Stomach smooth muscle (tissue), 2 donors: ENCODE measurements around the gene MINK1.
A peak's percentile ranks its signal among the peaks of the same experiment; 100 is the strongest.

Experiments
- H3K27ac ChIP-seq: one replicate; pipeline ENCODE4 v1.7.0; 2013; ENCODE audit warnings: mild to moderate bottlenecking, low read length, inconsistent platforms
- H3K27me3 ChIP-seq, 2 donors: one replicate each; pipeline ENCODE4 v1.7.0; 2013; ENCODE audit warnings: low read length in 2 of 2; ENCODE audit not compliant: insufficient read depth in 2 of 2, control insufficient read depth in 1 of 2
- H3K36me3 ChIP-seq, 2 donors: one replicate each; pipeline ENCODE4 v1.7.0; 2013; ENCODE audit warnings: low read length in 2 of 2; ENCODE audit not compliant: control insufficient read depth in 2 of 2, insufficient read depth in 2 of 2
- H3K4me1 ChIP-seq: one replicate; pipeline ENCODE4 v1.7.0; 2013; ENCODE audit warnings: low read length; ENCODE audit not compliant: control insufficient read depth, insufficient read depth
- H3K4me3 ChIP-seq, 2 donors: one replicate each; pipeline ENCODE4 v1.7.0; 2013; ENCODE audit warnings: low read length in 2 of 2
- H3K9ac ChIP-seq, 2 donors: one replicate each; pipeline ENCODE4 v1.7.0; 2013; ENCODE audit warnings: low read length in 2 of 2, mild to moderate bottlenecking in 1 of 2
- H3K9me3 ChIP-seq, 2 donors: one replicate each; pipeline ENCODE4 v1.7.0; 2013; ENCODE audit warnings: low read length in 2 of 2; ENCODE audit not compliant: control insufficient read depth in 2 of 2
- donor health status: healthy.
- donor health status: Pancreatic carcinoma.

MINK1 gene

DNA sequence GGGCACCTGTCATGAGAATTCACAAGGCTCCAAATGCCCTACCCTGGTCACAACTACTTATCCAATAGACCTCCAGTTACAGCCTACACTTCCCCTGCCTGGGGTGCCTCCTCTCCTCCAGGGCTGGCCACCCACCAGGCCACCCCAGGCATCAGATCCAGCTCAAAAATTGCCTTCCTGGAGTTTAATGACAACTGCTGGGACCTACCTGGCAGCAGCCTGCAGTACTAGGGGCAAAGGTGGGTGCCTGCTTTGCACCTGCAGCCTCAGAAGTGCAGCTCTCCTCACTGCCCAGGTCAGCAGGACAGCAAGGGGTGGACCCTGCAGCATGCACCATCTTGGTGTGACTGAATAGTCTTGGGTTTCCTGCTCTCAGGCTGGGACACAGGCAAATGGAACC lies 102.5 kb downstream of the MINK1 start:
- no peak overlapping the region for H3K9ac ChIP-seq
- H3K9me3 ChIP-seq, result no peaks in the 10 kb centered on the region
- no peak overlapping the region for H3K27ac ChIP-seq
- peaks cover 28% of the 10 kb centered on the region for H3K4me1 ChIP-seq
- H3K27me3 ChIP-seq, result no peaks in the 10 kb centered on the region
- H3K4me3 ChIP-seq, result no peak overlapping the region
- peaks cover 19 to 20% of the 10 kb centered on the region in 2 donors for H3K36me3 ChIP-seq

GRCh38 chr17:4936436-4936835 lies 103.3 kb downstream of the MINK1 start:
- peaks cover 36% of the 10 kb centered on the region for H3K4me1 ChIP-seq
- H3K27ac ChIP-seq, result no peak overlapping the region
- no peak overlapping the region for H3K9ac ChIP-seq
- no peaks in the 10 kb centered on the region for H3K27me3 ChIP-seq
- no peak overlapping the region for H3K4me3 ChIP-seq
- H3K36me3 ChIP-seq, result peaks cover 19 to 20% of the 10 kb centered on the region in 2 donors
- no peaks in the 10 kb centered on the region for H3K9me3 ChIP-seq

DNA sequence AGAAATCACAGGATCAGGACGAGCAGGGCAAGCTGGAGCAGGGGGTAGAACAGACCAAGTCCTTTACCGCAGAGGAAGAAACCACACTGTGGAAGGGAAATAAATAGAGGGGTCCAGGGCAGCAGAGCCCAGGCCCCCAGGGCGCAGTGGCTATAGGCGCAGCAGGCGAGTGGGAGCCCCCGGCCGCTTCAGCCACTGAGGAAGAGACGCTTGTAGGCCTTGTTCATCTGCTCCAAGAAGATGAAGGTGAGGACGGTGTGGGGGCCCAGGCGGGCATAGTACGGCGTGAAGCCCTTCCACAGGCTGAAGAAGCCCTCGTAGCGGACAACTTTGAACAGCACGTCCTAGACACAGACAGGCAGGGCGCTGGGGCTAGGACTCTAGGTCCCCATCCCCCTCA lies 104.4 kb downstream of the MINK1 start:
- Histone ChIP-seq H3K9ac (no peak overlapping the region), H3K27ac (peak overlapping the region; percentile 98), H3K9me3 (no peaks in the 10 kb centered on the region), H3K27me3 (no peaks in the 10 kb centered on the region), H3K4me1 (peaks cover 47% of the 10 kb centered on the region), H3K36me3 (peaks cover 25% of the 10 kb centered on the region in 2 donors), H3K4me3 (no peak overlapping the region)

GRCh38 chr17:4938069-4938491 lies 104.9 kb downstream of the MINK1 start:
- peak overlapping the region in 1 of 2 donors; percentile 8 for H3K4me3 ChIP-seq
- H3K36me3 ChIP-seq, result peaks cover 30% of the 10 kb centered on the region in 2 donors
- peak overlapping the region; percentile 98 for H3K27ac ChIP-seq

GRCh38 chr17:4938688-4939545 lies 105.8 kb downstream of the MINK1 start:
- peaks cover 46% of the 10 kb centered on the region for H3K4me1 ChIP-seq
- peak overlapping the region; percentile 97 to 98 for H3K9ac ChIP-seq
- H3K36me3 ChIP-seq, result peaks cover 35 to 36% of the 10 kb centered on the region in 2 donors
- peak overlapping the region; percentile 82 to 94 for H3K4me3 ChIP-seq
- no peaks in the 10 kb centered on the region for H3K9me3 ChIP-seq
- no peaks in the 10 kb centered on the region for H3K27me3 ChIP-seq
- peak overlapping the region; percentile 98 for H3K27ac ChIP-seq

More at GRCh38 chr17:4938069-4938491, 104.9 kb downstream of the MINK1 start:
- peak overlapping the region; percentile 47 to 97 for H3K9ac ChIP-seq
- no peaks in the 10 kb centered on the region for H3K27me3 ChIP-seq
- peaks cover 47% of the 10 kb centered on the region for H3K4me1 ChIP-seq
- H3K9me3 ChIP-seq, result no peaks in the 10 kb centered on the region

GRCh38 chr17:4939546-4939795 lies 106.3 kb downstream of the MINK1 start:
- peak overlapping the region; percentile 82 to 94 for H3K4me3 ChIP-seq
- peaks cover 40 to 41% of the 10 kb centered on the region in 2 donors for H3K36me3 ChIP-seq
- peak overlapping the region; percentile 97 to 98 for H3K9ac ChIP-seq
- no peaks in the 10 kb centered on the region for H3K9me3 ChIP-seq
- peak overlapping the region; percentile 98 for H3K27ac ChIP-seq
- no peaks in the 10 kb centered on the region for H3K27me3 ChIP-seq
- H3K4me1 ChIP-seq, result peaks cover 46% of the 10 kb centered on the region

GRCh38 chr17:4939796-4940554 lies 106.8 kb downstream of the MINK1 start, which contains the start of the genes RNF167 and SLC25A11:
RNF167 (plus strand) TSS chr17:4940268; CDS start chr17:4940910, 642 bp downstream.
SLC25A11 (minus strand) TSS chr17:4940046; CDS start chr17:4939910, 136 bp downstream.
- no peaks in the 10 kb centered on the region for H3K27me3 ChIP-seq
- H3K4me1 ChIP-seq, result peaks cover 51% of the 10 kb centered on the region
- peak within 1 kb of the TSS; percentile 98 for H3K27ac ChIP-seq
- peaks cover 43 to 44% of the 10 kb centered on the region in 2 donors for H3K36me3 ChIP-seq
- H3K9me3 ChIP-seq, result no peaks in the 10 kb centered on the region
- H3K4me3 ChIP-seq, result peak within 1 kb of the TSS; percentile 82 to 94
- H3K9ac ChIP-seq, result peak within 1 kb of the TSS; percentile 97 to 98

GRCh38 chr17:4940555-4941318 lies 107.6 kb downstream of the MINK1 start:
- Histone ChIP-seq H3K27ac (peak overlapping the region; percentile 98), H3K36me3 (peaks cover 47 to 48% of the 10 kb centered on the region in 2 donors), H3K4me1 (peaks cover 57% of the 10 kb centered on the region)

DNA sequence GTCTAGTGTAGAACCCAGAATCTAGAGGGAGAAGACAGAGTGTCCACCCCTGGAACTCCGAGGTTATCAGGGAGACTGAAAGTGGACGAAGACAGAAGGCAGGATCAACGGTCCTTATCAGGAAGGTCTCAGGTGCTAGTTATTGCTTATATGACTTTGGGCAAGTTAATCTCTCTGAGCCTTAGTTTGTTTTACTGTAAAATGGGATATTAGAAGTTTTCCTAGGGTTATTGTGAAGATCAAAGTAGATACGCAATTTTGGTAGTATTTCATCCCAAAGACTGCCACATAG lies 108.1 kb downstream of the MINK1 start:
- Histone ChIP-seq H3K4me3 (peak overlapping the region; percentile 82 to 94), H3K27ac (peak overlapping the region; percentile 98), H3K4me1 (peaks cover 62% of the 10 kb centered on the region), H3K27me3 (no peaks in the 10 kb centered on the region), H3K9ac (peak overlapping the region; percentile 97 to 98), H3K9me3 (no peaks in the 10 kb centered on the region), H3K36me3 (peaks cover 47 to 53% of the 10 kb centered on the region in 2 donors)

More at GRCh38 chr17:4940555-4941318, 107.6 kb downstream of the MINK1 start:
- H3K9me3 ChIP-seq, result no peaks in the 10 kb centered on the region
- H3K9ac ChIP-seq, result peak overlapping the region; percentile 97 to 98
- peak overlapping the region; percentile 82 to 94 for H3K4me3 ChIP-seq
- no peaks in the 10 kb centered on the region for H3K27me3 ChIP-seq

DNA sequence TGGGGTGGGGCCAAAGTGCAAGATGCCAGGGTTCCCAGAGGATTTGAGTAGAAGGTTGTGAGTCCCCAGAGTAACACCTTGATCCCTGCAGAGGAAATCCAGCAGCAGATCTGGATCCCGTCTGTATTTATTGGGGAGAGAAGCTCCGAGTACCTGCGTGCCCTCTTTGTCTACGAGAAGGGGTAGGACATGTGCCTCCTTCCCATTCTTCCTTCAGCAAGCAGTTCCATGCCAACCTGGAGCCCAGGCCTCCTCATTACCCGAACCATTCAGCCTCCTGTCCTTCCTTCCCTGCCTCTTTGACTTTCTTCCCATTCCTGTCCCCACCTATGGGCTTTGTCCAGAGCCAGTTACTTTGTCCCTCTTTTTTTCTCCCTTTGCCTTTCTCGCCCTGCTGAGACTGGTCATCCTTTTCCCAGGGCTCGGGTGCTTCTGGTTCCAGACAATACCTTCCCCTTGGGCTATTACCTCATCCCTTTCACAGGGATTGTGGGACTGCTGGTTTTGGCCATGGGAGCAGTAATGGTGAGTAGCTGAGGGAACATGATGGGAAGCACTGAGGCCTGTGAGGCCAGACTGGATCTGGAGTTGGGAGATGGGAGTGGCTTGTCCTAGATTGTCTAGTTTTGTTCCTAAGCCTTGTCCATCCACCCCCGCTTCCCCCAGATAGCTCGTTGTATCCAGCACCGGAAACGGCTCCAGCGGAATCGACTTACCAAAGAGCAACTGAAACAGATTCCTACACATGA lies 109.8 kb downstream of the MINK1 start:
- H3K9me3 ChIP-seq, result no peaks in the 10 kb centered on the region
- no peak overlapping the region for H3K4me3 ChIP-seq
- H3K36me3 ChIP-seq, result peaks cover 34 to 44% of the 10 kb centered on the region in 2 donors
- peaks cover 66% of the 10 kb centered on the region for H3K4me1 ChIP-seq
- peak overlapping the region; percentile 18 for H3K27ac ChIP-seq
- H3K9ac ChIP-seq, result peak overlapping the region in 1 of 2 donors; percentile 42
- no peaks in the 10 kb centered on the region for H3K27me3 ChIP-seq
